PC-3 (cell line): Measurements from ENCODE around the gene STAC3. TPM values are rescaled to one million over a fixed set of nuclear protein-coding genes. Genes with fewer than 3 reads are reported as not detected.

Experiments used
- ATAC-seq: fragments of 200-7000 bp; cut with Tn5 transposase; 2 replicates; pipeline ENCODE4 v1.9.1; 2020; ENCODE audit warnings: mild to moderate bottlenecking, moderate library complexity
- BruUV-seq: library from RNA; stranded (reverse); fragments of 400-500 nt; replicated peaks from 2 replicates; lab custom pipeline; 2021; lab: Mats Ljungman, UMichigan
- CTCF ChIA-PET: fragments of 300-600 bp; sonication (Branson Sonifier 250); formaldehyde crosslinking; loops from one replicate; lab custom pipeline; 2022; ENCODE audit warnings: antibody characterized with exemption; lab: Charles Lee
- POLR2A ChIA-PET: fragments of 300-600 bp; sonication (Branson Sonifier 250); formaldehyde crosslinking; loops from one replicate; lab custom pipeline; 2022; ENCODE audit warnings: antibody characterized with exemption; ENCODE audit not compliant: unreplicated experiment; lab: Charles Lee
- DNase-seq: peaks from one replicate; pipeline ENCODE4 v3.0.0-alpha.2; 2015
- H2AFZ ChIP-seq: fragments of 300-600 bp; sonication (generic); 2 replicates; pipeline ENCODE4 v1.6.0; 2016; ENCODE audit warnings: antibody characterized with exemption, low read length
- H3F3A ChIP-seq: fragments of 300-600 bp; sonication (generic); one replicate; pipeline ENCODE4 v1.6.0; 2017; ENCODE audit warnings: antibody characterized with exemption, low read length, control low read depth, mild to moderate bottlenecking; ENCODE audit not compliant: unreplicated experiment
- H3K27ac ChIP-seq: fragments of 300-600 bp; sonication (generic); 2 replicates; pipeline ENCODE4 v1.5.1; 2016; ENCODE audit warnings: mild to moderate bottlenecking, low read length
- H3K27me3 ChIP-seq: fragments of 300-600 bp; sonication (generic); 2 replicates; pipeline ENCODE4 v1.6.1; 2016; ENCODE audit warnings: low read length, mixed read lengths
- H3K36me3 ChIP-seq: fragments of 300-600 bp; sonication (generic); 2 replicates; pipeline ENCODE4 v1.6.1; 2016; ENCODE audit warnings: low read depth, mixed run types, low read length, mixed read lengths
- H3K4me1 ChIP-seq: fragments of 300-600 bp; sonication (generic); 2 replicates; pipeline ENCODE4 v1.5.1; 2016; ENCODE audit warnings: low read length; ENCODE audit not compliant: insufficient read depth
- H3K4me2 ChIP-seq: fragments of 300-600 bp; sonication (generic); 2 replicates; pipeline ENCODE4 v1.6.0; 2016; ENCODE audit warnings: low read length
- H3K4me3 ChIP-seq: fragments of 300-600 bp; sonication (generic); 2 replicates; pipeline ENCODE4 v1.5.1; 2016; ENCODE audit warnings: mild to moderate bottlenecking, low read length, mixed read lengths
- H3K79me2 ChIP-seq: fragments of 300-600 bp; sonication (generic); 2 replicates; pipeline ENCODE4 v1.6.1; 2017; ENCODE audit warnings: low read length, mixed read lengths
- H3K9ac ChIP-seq: fragments of 300-600 bp; sonication (generic); 2 replicates; pipeline ENCODE4 v1.6.0; 2016; ENCODE audit warnings: mild to moderate bottlenecking, low read length
- H3K9me2 ChIP-seq: fragments of 300-600 bp; sonication (generic); replicated peaks from 2 replicates; pipeline ENCODE4 v1.6.1; 2016; ENCODE audit warnings: mixed run types, low read length, mixed read lengths
- H3K9me3 ChIP-seq: fragments of 300-600 bp; sonication (generic); 2 replicates; pipeline ENCODE4 v1.6.1; 2016; ENCODE audit warnings: low read length, mixed read lengths
- H4K20me1 ChIP-seq: fragments of 300-600 bp; sonication (generic); 2 replicates; pipeline ENCODE4 v1.6.1; 2016; ENCODE audit warnings: low read length, mixed read lengths
- EZH2 ChIP-seq: fragments of 300-600 bp; sonication (generic); IDR thresholded peaks from one replicate; pipeline ENCODE4 v1.6.1; 2017; ENCODE audit warnings: antibody characterized with exemption, mild to moderate bottlenecking, low read length; ENCODE audit not compliant: unreplicated experiment
- EZH2phosphoT487 ChIP-seq: fragments of 300-600 bp; sonication (generic); IDR thresholded peaks from 2 replicates; pipeline ENCODE4 v1.6.1; 2018; ENCODE audit warnings: mild to moderate bottlenecking, antibody characterized with exemption, low read length, borderline replicate concordance
- intact Hi-C: fragments of 100-400 bp; cut with micrococcal nuclease; formaldehyde crosslinking; loops from 2 replicates; pipeline ENCODE4 v1.9.0; 2023
- total RNA-seq: library from RNA; depleted of rRNA; stranded (reverse); fragments of >200 nt; gene quantifications from 2 replicates; pipeline ENCODE4 v1.2.3, GENCODE V29; 2014
- TF ChIP-seq, protein P1 (sequence below): fragments of 300-600 bp; sonication (generic); conservative IDR thresholded peaks from 2 replicates; pipeline ENCODE4 v1.5.1; 2017; ENCODE audit warnings: antibody characterized with exemption, low read depth, mild to moderate bottlenecking, low read length

STAC3 gene
- total RNA-seq, 1 experiment from 2014 or later, result 1.8 TPM

DNA sequence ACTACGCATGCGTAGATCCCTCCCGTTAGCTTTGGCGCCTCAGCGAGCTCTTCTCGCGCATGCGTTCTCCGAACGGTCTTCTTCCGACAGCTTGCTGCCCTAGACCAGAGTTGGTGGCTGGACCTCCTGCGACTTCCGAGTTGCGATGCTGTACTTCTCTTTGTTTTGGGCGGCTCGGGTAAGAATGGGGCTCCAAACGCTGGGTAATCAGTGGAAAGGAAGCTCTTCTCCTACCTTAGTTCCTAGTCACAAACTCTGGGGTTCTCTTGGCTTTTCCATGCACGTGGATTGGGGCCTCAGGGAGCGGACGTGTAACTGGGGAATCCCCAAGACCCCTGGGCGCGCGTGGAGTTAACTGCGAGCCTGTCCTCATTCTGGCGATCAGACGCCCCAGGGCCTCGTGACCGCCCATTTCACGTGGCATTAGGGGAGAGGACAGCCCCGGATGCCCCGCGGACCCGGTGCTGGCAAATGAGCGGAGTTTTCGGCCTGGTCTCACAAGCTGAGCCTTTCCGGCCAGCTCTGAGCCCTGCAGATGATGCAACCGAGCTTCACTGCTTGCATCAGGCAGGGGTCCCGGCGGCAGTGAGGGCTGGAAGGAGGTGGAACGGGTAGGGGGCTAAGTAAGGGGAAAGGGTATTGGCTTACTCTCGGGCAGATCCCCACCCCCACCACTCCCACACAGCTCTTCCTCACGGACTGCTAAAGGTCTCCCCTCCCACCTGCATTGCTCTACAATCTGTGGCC is 21.2 kb downstream of the STAC3 start, which contains the start of gene SHMT2:
Gene SHMT2, plus strand, starts transcription at position 78 of the 747 bp plus-strand sequence. Its CDS starts 68 bp downstream, at position 146.
- ATAC-seq, result peak; percentile 82
- peak within 1 kb of the TSS; percentile 88 for H3K4me3 ChIP-seq
- DNase-seq, result peak; percentile 97
- H3K9me2 ChIP-seq, result no peaks in the 10 kb centered on the region
- TF ChIP-seq EZH2phosphoT487, result no peak
- no peak for TF ChIP-seq EZH2
- TF ChIP-seq, protein P1, sequence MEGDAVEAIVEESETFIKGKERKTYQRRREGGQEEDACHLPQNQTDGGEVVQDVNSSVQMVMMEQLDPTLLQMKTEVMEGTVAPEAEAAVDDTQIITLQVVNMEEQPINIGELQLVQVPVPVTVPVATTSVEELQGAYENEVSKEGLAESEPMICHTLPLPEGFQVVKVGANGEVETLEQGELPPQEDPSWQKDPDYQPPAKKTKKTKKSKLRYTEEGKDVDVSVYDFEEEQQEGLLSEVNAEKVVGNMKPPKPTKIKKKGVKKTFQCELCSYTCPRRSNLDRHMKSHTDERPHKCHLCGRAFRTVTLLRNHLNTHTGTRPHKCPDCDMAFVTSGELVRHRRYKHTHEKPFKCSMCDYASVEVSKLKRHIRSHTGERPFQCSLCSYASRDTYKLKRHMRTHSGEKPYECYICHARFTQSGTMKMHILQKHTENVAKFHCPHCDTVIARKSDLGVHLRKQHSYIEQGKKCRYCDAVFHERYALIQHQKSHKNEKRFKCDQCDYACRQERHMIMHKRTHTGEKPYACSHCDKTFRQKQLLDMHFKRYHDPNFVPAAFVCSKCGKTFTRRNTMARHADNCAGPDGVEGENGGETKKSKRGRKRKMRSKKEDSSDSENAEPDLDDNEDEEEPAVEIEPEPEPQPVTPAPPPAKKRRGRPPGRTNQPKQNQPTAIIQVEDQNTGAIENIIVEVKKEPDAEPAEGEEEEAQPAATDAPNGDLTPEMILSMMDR, result no peak
- H2AFZ ChIP-seq, result peak within 1 kb of the TSS; percentile 83
- H3K4me2 ChIP-seq, result peak within 1 kb of the TSS; percentile 95
- intact Hi-C loops, result loop anchor here (1.0 kb wide), 1 partner anchor 17 kb away; no protein-coding TSS in a partner anchor
- ChIA-PET POLR2A (interaction anchor here (0.5 to 0.8 kb wide), 7 partner anchors 11 to 1412 kb away, joined by 3 to 13 read pairs (median 5); partner anchors contain the start of genes R3HDM2 and SARNP), CTCF (interaction anchor here (0.5 to 2.0 kb wide), 7 partner anchors 9 to 225 kb away, joined by 3 to 18 read pairs (median 3); partner anchors contain the start of gene INHBE)
- peaks cover 19% of the 10 kb centered on the region for H3K4me1 ChIP-seq
- BruUV-seq, result no TSS peak
- no peaks in the 10 kb centered on the region for H3F3A ChIP-seq
- peaks cover 34% of the 10 kb centered on the region; the same call in 1 of the 2 replicates for H3K36me3 ChIP-seq
- H3K79me2 ChIP-seq, result peaks cover 38% of the 10 kb centered on the region
- H3K27me3 ChIP-seq, result no peaks in the 10 kb centered on the region
- peaks cover 2% of the 10 kb centered on the region; the same call in 1 of the 2 replicates for H4K20me1 ChIP-seq
- peak within 1 kb of the TSS; percentile 74 for H3K27ac ChIP-seq
- H3K9me3 ChIP-seq, result no peaks in the 10 kb centered on the region
- H3K9ac ChIP-seq, result peak within 1 kb of the TSS; percentile 97

DNA sequence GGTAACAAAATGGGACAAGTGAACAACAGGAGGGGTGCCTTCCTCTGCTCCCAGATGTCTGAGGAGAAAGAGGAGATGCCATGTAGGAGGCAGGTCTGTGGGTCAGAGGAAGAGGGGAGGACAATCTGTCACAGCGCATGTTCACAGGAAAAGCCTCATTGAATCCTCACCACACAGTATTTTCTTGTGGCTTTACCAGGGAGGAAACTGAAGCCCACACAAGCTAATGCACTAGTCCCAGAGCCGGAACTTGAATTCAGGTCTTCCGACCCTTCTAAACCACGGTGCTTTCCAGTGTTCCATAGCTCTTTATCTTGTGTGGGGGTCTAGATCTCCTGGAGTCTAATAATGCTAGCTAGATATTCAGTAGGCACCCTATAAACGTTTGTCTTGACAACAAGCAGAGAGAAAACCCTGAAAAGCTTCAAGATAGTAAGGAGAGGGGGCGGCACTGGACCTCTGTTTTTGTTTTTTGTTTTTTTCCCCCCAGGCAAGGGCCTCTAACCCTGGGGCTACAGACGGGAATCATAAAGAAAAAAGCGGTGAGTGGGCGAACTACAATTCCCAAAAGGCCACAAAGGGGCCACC is 21.8 kb downstream of the STAC3 start:
- no peak for ATAC-seq
- POLR2A ChIA-PET, result interaction anchor here (0.6 to 0.7 kb wide), 4 partner anchors 14 to 1412 kb away, joined by 3 to 6 read pairs (median 4); partner anchors contain the start of gene SARNP

More for the DNA sequence above, 21.8 kb downstream of the STAC3 start:
- CTCF ChIA-PET, result interaction anchor here (0.5 to 2.0 kb wide), 6 partner anchors 10 to 226 kb away, joined by 3 to 18 read pairs (median 6); partner anchors contain the start of gene INHBE
- peak overlapping the region; percentile 83 for H2AFZ ChIP-seq
- BruUV-seq, result TSS peak; percentile 87
- no peaks in the 10 kb centered on the region for H3K27me3 ChIP-seq
- no peaks in the 10 kb centered on the region for H3K9me2 ChIP-seq
- H3K27ac ChIP-seq, result peak overlapping the region; percentile 74
- H3K9me3 ChIP-seq, result no peaks in the 10 kb centered on the region
- peaks cover 2% of the 10 kb centered on the region; the same call in 1 of the 2 replicates for H4K20me1 ChIP-seq
- H3K79me2 ChIP-seq, result peaks cover 38% of the 10 kb centered on the region
- H3K9ac ChIP-seq, result peak overlapping the region; percentile 97
- TF ChIP-seq EZH2phosphoT487 (no peak), EZH2 (no peak)
- TF ChIP-seq, protein P1, result no peak
- no peaks in the 10 kb centered on the region for H3F3A ChIP-seq
- H3K4me3 ChIP-seq, result peak overlapping the region; percentile 88
- H3K4me2 ChIP-seq, result peak overlapping the region; percentile 95
- intact Hi-C loops, result loop anchor here (1.0 kb wide), 1 partner anchor 16 kb away; no protein-coding TSS in a partner anchor
- no peak for DNase-seq
- peaks cover 31% of the 10 kb centered on the region; the same call in 1 of the 2 replicates for H3K36me3 ChIP-seq
- peaks cover 19% of the 10 kb centered on the region for H3K4me1 ChIP-seq
